HG03442 (cell line): ENCODE measurements around the gene TRIM43.
"Not testable (repeated sequence)": the region's sequence is repeated elsewhere in the genome, so short reads cannot be mapped to it uniquely, and the experiment has no call there.

Experiments
- ATAC-seq: cut with Tn5 transposase; IDR thresholded peaks from one replicate; pipeline ENCODE4 v1.9.1; 2021; ENCODE audit warnings: mild to moderate bottlenecking, moderate library complexity; ENCODE audit not compliant: unreplicated experiment

Gene TRIM43

DNA sequence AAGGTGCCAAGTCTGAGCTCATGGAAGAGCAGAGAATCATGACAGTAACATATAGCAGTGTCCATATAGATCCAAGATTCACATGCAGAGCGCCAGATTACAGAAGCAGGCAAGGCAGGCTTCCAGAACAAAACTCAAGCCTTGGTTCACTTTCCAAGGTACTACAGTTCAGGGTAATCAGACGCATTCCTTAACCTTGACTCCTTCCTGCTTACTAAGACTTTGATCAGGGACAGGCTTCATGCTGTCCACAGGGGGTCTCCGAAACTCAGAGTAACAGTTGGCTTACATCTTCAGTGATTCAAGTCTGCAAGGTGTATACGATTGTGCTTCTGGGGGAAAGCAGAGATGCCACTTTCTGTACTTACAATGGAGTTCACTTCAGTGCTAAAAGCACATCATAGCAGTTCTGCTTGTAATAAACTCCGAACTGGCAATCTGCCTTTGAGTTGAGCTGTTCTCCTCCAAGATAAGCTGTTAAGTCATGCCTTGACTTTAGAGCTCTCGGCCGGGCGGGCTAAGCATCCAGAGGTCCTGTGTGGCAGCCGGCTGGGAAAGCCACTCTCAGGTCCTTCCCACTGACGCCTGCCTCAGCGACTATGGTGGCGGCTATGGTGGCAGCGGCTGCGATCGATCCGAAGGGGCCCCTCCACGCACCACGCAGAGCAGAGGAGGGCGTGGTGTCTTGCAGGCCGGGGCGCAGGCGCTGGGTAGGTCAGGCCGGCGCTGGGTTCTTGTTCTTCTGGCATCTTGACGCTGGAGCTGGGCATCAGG, 48.9 kb downstream of the TRIM43 start:
- not testable (repeated sequence) for ATAC-seq

- not testable (repeated sequence) for ATAC-seq
These were observed 49.4 kb downstream of the TRIM43 start for GRCh38 chr2:95641289-95641575.

GRCh38 chr2:95641787-95642186, 50.0 kb downstream of the TRIM43 start:
- not testable (repeated sequence) for ATAC-seq

DNA sequence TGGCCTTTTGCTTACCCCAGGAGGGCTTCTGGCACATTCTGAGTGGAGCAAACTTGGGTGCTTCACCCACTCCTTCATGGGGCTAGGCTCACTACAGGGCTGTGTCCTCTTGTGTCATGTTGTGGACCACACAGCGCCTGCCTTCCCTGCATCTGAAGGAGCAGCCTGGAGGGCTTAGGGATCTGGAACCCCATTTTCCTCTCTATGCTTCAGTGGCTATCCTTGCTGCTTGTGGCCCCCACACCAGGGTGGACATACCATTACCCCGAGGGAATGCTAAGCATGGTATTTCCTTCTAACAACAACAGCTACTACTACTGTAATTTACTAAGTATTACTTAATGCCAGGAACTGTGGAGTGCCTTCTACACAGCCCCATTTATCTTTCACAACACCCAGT, 50.6 kb downstream of the TRIM43 start:
- ATAC-seq, result not testable (repeated sequence)

DNA sequence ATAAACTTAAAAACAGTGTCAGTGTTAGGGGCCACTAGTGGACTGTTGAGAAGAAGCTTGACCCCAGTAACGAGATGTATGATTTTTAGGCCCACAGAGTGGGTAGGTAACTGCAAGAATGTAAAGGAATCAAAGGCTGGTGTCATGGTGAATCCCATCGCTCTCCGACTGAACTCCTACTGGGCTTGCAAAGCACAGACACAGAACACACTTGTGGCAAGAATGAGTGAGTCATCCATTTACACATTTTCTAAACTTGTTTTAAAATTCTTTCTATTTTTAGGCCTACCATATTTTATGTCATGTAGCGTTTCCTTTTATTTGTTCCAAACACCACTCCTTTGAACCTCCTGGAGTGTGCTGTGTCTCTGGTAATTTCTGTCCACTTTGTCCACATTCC, 51.1 kb downstream of the TRIM43 start:
- ATAC-seq, result not testable (repeated sequence)

- not testable (repeated sequence) for ATAC-seq
These were observed 53.5 kb downstream of the TRIM43 start for GRCh38 chr2:95645312-95645711.

- not testable (repeated sequence) for ATAC-seq
These were observed 54.6 kb downstream of the TRIM43 start for GRCh38 chr2:95646274-95646994.

DNA sequence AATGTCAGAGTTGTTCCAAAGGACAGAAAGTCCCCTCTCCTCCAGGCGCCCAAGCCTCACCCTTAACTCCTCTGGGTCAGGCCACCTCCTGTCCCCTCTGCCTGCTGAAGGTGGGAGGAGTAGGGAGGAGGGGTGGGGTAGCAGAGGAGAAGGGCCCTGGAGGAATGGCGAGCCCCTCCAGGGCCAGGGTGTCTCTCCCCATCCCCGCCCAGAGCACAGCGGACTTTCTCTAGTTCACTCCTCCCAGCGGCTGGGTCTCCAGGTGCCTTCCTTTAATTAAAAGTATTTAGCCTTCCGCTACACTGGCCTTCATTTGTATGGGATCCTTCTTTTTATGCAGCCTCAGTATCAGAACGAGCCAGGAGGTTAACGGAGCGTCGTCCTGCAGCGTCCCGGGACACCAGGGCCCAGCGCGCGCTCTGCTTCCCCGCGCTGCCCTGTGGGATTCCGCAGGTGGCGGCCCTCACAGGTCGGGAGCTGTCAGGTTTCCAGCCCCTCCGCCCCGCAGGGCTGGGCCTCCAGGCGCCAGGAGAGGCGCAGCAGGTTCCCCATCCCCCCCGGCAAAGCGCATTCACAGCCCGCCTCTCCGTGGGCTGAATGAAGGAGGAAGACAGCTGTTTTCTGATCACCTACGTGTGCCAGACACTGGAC, 57.2 kb downstream of the TRIM43 start:
- ATAC-seq, result not testable (repeated sequence)
